ENCODE data around the gene GDA.

DNA sequence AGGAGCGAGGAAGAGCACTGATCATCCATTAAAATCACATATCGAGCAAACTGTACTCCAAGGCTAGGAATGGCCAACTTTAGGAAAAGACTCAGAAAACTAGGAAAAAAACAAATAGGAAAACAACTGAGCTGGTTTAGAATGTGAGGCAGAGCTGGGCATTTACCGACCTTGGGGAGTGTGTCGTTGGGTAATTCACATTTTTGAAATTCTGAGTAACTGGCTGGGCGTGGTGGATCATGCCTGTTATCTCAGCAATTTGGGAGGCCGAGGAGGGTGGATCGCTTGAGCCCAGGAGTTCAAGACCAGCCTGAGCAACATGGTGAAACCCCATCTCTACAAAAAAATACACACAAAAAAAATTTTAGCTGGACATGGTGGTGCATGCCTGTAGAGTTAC is 145.7 kb downstream of the GDA start:
- TF ChIP-seq, protein P1, sequence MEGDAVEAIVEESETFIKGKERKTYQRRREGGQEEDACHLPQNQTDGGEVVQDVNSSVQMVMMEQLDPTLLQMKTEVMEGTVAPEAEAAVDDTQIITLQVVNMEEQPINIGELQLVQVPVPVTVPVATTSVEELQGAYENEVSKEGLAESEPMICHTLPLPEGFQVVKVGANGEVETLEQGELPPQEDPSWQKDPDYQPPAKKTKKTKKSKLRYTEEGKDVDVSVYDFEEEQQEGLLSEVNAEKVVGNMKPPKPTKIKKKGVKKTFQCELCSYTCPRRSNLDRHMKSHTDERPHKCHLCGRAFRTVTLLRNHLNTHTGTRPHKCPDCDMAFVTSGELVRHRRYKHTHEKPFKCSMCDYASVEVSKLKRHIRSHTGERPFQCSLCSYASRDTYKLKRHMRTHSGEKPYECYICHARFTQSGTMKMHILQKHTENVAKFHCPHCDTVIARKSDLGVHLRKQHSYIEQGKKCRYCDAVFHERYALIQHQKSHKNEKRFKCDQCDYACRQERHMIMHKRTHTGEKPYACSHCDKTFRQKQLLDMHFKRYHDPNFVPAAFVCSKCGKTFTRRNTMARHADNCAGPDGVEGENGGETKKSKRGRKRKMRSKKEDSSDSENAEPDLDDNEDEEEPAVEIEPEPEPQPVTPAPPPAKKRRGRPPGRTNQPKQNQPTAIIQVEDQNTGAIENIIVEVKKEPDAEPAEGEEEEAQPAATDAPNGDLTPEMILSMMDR (IDR thresholded peaks at IDR 0.05) = no peak
- no peak for TF ChIP-seq POLR2A (IDR thresholded peaks at IDR 0.05)

All from Peyer's patch (tissue), 4 donors.